ENCODE data around the gene TRIM32.

Gene TRIM32

DNA sequence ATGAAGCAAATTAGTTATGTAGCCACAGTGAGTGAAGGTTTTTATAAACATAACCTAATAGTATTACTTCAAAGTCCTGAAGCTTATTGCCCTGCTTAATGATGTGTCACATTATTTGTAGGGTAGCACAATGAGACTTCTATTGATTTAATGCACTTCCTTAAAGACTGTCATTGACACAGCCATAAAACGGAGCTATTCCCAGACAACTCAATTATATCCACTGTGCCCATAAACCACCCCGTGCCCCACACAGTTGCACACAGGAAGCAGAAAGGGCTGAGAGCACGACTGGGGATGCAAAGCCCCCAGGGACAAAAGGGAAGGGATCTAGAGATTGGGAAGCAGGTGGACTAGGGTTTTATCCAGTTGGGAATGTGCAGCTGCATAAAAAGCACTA is 37.0 kb downstream of the TRIM32 start:
- H3K27ac ChIP-seq (ENCODE audit: extremely low read depth, low read depth, low read length): no peak overlapping the region
- H3K4me3 ChIP-seq (ENCODE audit: low read depth, low read length): no peak overlapping the region
- TF ChIP-seq ZFP37 (tag by site-specific recombination; IDR thresholded peaks at IDR 0.05) (no peak), YY2 (tag by site-specific recombination; IDR thresholded peaks at IDR 0.05) (no peak), ZNF560 (tag by site-specific recombination; IDR thresholded peaks at IDR 0.05; ENCODE audit: borderline replicate concordance) (no peak), IKZF3 (tag by site-specific recombination; IDR thresholded peaks at IDR 0.05) (no peak), ZNF404 (tag by site-specific recombination; IDR thresholded peaks at IDR 0.05) (no peak), GFI1B (tag by site-specific recombination; IDR thresholded peaks at IDR 0.05) (no peak), ZNF391 (tag by site-specific recombination; IDR thresholded peaks at IDR 0.05; ENCODE audit: borderline replicate concordance, low read depth) (no peak), YY1 (tag by site-specific recombination; IDR thresholded peaks at IDR 0.05) (no peak), ZNF350 (tag by site-specific recombination; IDR thresholded peaks at IDR 0.05) (no peak), ZNF76 (tag by site-specific recombination; IDR thresholded peaks at IDR 0.05; ENCODE audit: borderline replicate concordance, low read depth) (no peak)
- no peaks in the 10 kb centered on the region for H3K9me3 ChIP-seq (ENCODE audit: control insufficient read depth, insufficient read depth, low read depth, low read length)
- POLR2A ChIA-PET: no interaction called here
- CTCF ChIA-PET: interaction anchor here (1.4 to 6.8 kb wide), 2 partner anchors 13 to 16 kb away, joined by 3 to 49 read pairs; no protein-coding TSS in a partner anchor
- H3K4me1 ChIP-seq (ENCODE audit: control insufficient read depth, insufficient read depth, low read length): no peaks in the 10 kb centered on the region
- no peaks in the 10 kb centered on the region for H3K36me3 ChIP-seq (ENCODE audit: control insufficient read depth in 2 of 2, insufficient read depth in 1 of 2, low read length in 2 of 2)

DNA sequence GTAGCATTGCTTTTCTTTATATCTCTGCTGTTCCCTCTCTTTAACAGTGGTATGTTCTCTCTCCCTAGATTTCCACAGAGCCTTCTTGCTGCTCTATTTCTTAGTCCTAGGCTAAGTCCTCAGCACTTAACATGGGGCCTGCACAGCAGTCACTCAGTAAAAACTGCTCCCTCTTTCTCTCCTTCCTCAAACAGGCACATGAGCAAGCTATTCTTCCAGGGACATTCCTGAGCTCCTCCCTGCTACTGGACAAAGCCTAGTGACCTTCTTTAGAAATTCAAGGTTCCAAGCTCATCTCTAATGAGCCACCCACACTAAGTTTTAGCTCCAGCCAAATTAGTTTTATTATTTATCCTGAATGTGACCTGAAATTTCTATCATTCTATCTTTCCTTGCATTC is 39.5 kb downstream of the TRIM32 start:
- TF ChIP-seq PATZ1 (tag by site-specific recombination; IDR thresholded peaks at IDR 0.05) (no peak), ZFHX2 (tag by site-specific recombination; conservative IDR thresholded peaks at IDR 0.05) (no peak), ZNF513 (tag by site-specific recombination; IDR thresholded peaks at IDR 0.05) (no peak), EGR2 (tag by site-specific recombination; IDR thresholded peaks at IDR 0.05; ENCODE audit: low read depth) (no peak), MYNN (tag by site-specific recombination; IDR thresholded peaks at IDR 0.05; ENCODE audit: borderline replicate concordance) (no peak), GFI1B (tag by site-specific recombination; IDR thresholded peaks at IDR 0.05) (no peak), ZNF24 (tag by site-specific recombination; IDR thresholded peaks at IDR 0.05) (no peak), ZIC2 (tag by site-specific recombination; IDR thresholded peaks at IDR 0.05) (no peak), SP2 (tag by site-specific recombination; IDR thresholded peaks at IDR 0.05) (no peak)
- TF ChIP-seq, protein P1, sequence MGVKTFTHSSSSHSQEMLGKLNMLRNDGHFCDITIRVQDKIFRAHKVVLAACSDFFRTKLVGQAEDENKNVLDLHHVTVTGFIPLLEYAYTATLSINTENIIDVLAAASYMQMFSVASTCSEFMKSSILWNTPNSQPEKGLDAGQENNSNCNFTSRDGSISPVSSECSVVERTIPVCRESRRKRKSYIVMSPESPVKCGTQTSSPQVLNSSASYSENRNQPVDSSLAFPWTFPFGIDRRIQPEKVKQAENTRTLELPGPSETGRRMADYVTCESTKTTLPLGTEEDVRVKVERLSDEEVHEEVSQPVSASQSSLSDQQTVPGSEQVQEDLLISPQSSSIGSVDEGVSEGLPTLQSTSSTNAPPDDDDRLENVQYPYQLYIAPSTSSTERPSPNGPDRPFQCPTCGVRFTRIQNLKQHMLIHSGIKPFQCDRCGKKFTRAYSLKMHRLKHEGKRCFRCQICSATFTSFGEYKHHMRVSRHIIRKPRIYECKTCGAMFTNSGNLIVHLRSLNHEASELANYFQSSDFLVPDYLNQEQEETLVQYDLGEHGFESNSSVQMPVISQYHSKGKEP (tag by site-specific recombination; IDR thresholded peaks at IDR 0.05): no peak
- TF ChIP-seq, protein P2, sequence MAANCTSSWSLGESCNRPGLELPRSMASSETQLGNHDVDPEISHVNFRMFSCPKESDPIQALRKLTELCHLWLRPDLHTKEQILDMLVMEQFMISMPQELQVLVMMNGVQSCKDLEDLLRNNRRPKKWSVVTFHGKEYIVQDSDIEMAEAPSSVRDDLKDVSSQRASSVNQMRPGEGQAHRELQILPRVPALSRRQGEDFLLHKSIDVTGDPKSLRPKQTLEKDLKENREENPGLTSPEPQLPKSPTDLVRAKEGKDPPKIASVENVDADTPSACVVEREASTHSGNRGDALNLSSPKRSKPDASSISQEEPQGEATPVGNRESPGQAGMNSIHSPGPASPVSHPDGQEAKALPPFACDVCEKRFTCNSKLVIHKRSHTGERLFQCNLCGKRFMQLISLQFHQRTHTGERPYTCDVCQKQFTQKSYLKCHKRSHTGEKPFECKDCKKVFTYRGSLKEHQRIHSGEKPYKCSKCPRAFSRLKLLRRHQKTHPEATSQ (tag by site-specific recombination; IDR thresholded peaks at IDR 0.05): no peak
- TF ChIP-seq, protein P3, sequence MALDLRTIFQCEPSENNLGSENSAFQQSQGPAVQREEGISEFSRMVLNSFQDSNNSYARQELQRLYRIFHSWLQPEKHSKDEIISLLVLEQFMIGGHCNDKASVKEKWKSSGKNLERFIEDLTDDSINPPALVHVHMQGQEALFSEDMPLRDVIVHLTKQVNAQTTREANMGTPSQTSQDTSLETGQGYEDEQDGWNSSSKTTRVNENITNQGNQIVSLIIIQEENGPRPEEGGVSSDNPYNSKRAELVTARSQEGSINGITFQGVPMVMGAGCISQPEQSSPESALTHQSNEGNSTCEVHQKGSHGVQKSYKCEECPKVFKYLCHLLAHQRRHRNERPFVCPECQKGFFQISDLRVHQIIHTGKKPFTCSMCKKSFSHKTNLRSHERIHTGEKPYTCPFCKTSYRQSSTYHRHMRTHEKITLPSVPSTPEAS (tag by site-specific recombination; IDR thresholded peaks at IDR 0.05): no peak
- Histone ChIP-seq H3K4me3 (ENCODE audit: low read depth, low read length) (no peak overlapping the region), H3K36me3 (ENCODE audit: control insufficient read depth in 2 of 2, insufficient read depth in 1 of 2, low read length in 2 of 2) (no peaks in the 10 kb centered on the region), H3K4me1 (ENCODE audit: control insufficient read depth, insufficient read depth, low read length) (no peaks in the 10 kb centered on the region), H3K27ac (ENCODE audit: extremely low read depth, low read depth, low read length) (no peak overlapping the region), H3K9me3 (ENCODE audit: control insufficient read depth, insufficient read depth, low read depth, low read length) (no peaks in the 10 kb centered on the region)
- CTCF ChIA-PET: interaction anchor here (1.5 to 6.8 kb wide), 2 partner anchors 10 to 13 kb away, joined by 6 to 49 read pairs; no protein-coding TSS in a partner anchor
- POLR2A ChIA-PET: interaction anchor here (0.6 kb wide), 1 partner anchor 30 kb away, joined by 3 read pairs; no protein-coding TSS in a partner anchor

Data from HEK293 (cell line).